ENCODE results near the gene NSF. TPM values are rescaled to one million over a fixed set of nuclear protein-coding genes. Genes with fewer than 3 reads are reported as not detected.

The NSF gene
- total and polyA plus RNA-seq, 7 donors: 15.0 to 41.8 (median 30.0) TPM

- H3K27ac ChIP-seq: no peak overlapping the region
- no peaks in the 10 kb centered on the region for H3K27me3 ChIP-seq
- no peak for DNase-seq
- H3K4me1 ChIP-seq: peaks cover 0 to 4% (median 3%) of the 10 kb centered on the region in 4 donors
- H3K9me3 ChIP-seq: no peaks in the 10 kb centered on the region
- no peak overlapping the region for H3K4me3 ChIP-seq
- TF ChIP-seq POLR2AphosphoS5 (IDR thresholded peaks at IDR 0.05): no peak
- no peak for TF ChIP-seq CTCF (IDR thresholded peaks at IDR 0.05)
- TF ChIP-seq POLR2A (IDR thresholded peaks at IDR 0.05): no peak
- TF ChIP-seq EP300 (IDR thresholded peaks at IDR 0.05): no peak
- peaks cover 0 to 4% (median 0%) of the 10 kb centered on the region in 4 donors for H3K36me3 ChIP-seq
- intact Hi-C loops (cut with DNase I): no loop called here
- 76 to 88% methylated on average over 4 of the region's 4 CpGs for WGBS, 2 donors
These were observed 146.9 kb downstream of the NSF start for GRCh38 chr17:46737326-46737725.

GRCh38 chr17:46738544-46738943, 148.1 kb downstream of the NSF start:
- Histone ChIP-seq H3K27ac (no peak overlapping the region), H3K4me1 (peaks cover 0 to 11% (median 6%) of the 10 kb centered on the region in 4 donors), H3K9me3 (no peaks in the 10 kb centered on the region), H3K4me3 (no peak overlapping the region), H3K27me3 (no peaks in the 10 kb centered on the region), H3K36me3 (no peaks in the 10 kb centered on the region)
- intact Hi-C loops (cut with DNase I): no loop called here
- DNase-seq: no peak
- TF ChIP-seq POLR2A (IDR thresholded peaks at IDR 0.05) (no peak), POLR2AphosphoS5 (IDR thresholded peaks at IDR 0.05) (no peak), EP300 (IDR thresholded peaks at IDR 0.05) (no peak), CTCF (IDR thresholded peaks at IDR 0.05) (no peak)
- 97% methylated on average over 4 of the region's 4 CpGs for WGBS, 2 donors

- H3K36me3 ChIP-seq: no peaks in the 10 kb centered on the region
- intact Hi-C loops (cut with DNase I): loop anchor here (10.0 kb wide), 1 partner anchor 75 kb away; the partner anchor contains the start of gene WNT3
- H3K9me3 ChIP-seq: no peaks in the 10 kb centered on the region
- H3K4me3 ChIP-seq: no peak overlapping the region
- H3K27ac ChIP-seq: no peak overlapping the region
- DNase-seq: no peak
- TF ChIP-seq POLR2A (IDR thresholded peaks at IDR 0.05): no peak
- no peak for TF ChIP-seq EP300 (IDR thresholded peaks at IDR 0.05)
- TF ChIP-seq POLR2AphosphoS5 (IDR thresholded peaks at IDR 0.05): no peak
- no peak for TF ChIP-seq CTCF (IDR thresholded peaks at IDR 0.05)
- peaks cover 0 to 11% (median 6%) of the 10 kb centered on the region in 4 donors for H3K4me1 ChIP-seq
- no peaks in the 10 kb centered on the region for H3K27me3 ChIP-seq
These were observed 149.5 kb downstream of the NSF start for GRCh38 chr17:46739982-46740381.

GRCh38 chr17:46741122-46741730, 150.8 kb downstream of the NSF start:
- intact Hi-C loops (cut with DNase I): loop anchor here (10.0 kb wide), 1 partner anchor 74 kb away; the partner anchor contains the start of gene WNT3
- WGBS, 2 donors: 68 to 93% methylated on average over 2 of the region's 2 CpGs
- no peak for DNase-seq
- no peaks in the 10 kb centered on the region for H3K27me3 ChIP-seq
- H3K27ac ChIP-seq: no peak overlapping the region
- peaks cover 0 to 11% (median 6%) of the 10 kb centered on the region in 4 donors for H3K4me1 ChIP-seq
- TF ChIP-seq POLR2A (IDR thresholded peaks at IDR 0.05) (no peak), POLR2AphosphoS5 (IDR thresholded peaks at IDR 0.05) (no peak), EP300 (IDR thresholded peaks at IDR 0.05) (no peak), CTCF (IDR thresholded peaks at IDR 0.05) (no peak)
- no peak overlapping the region for H3K4me3 ChIP-seq
- no peaks in the 10 kb centered on the region for H3K36me3 ChIP-seq
- no peaks in the 10 kb centered on the region for H3K9me3 ChIP-seq
